IMR-90 (cell line): Measurements from ENCODE around the gene NT5C3A. TPM values are rescaled to one million over a fixed set of nuclear protein-coding genes. Genes with fewer than 3 reads are reported as not detected.

Source experiments
- ATAC-seq: fragments of 200-7000 bp; cut with Tn5 transposase; 2 replicates; pipeline ENCODE4 v1.9.1; 2020; ENCODE audit warnings: low read depth, mild to moderate bottlenecking, moderate library complexity
- BruUV-seq: library from RNA; stranded (reverse); fragments of 400-500 nt; replicated peaks from 2 replicates; lab custom pipeline; 2021; lab: Mats Ljungman, UMichigan
- CTCF ChIA-PET: fragments of 300-600 bp; formaldehyde crosslinking; extraction: SDS; loops from one replicate; lab custom pipeline; 2021; ENCODE audit warnings: antibody characterized with exemption; lab: Yijun Ruan, JAX
- POLR2A ChIA-PET: fragments of 300-600 bp; sonication (Branson Sonifier 250); formaldehyde crosslinking; loops from one replicate; lab custom pipeline; 2022; ENCODE audit warnings: antibody characterized with exemption; ENCODE audit not compliant: unreplicated experiment; lab: Charles Lee
- DNase-seq: peaks from one replicate; pipeline ENCODE4 v3.0.0; 2013
- H2AFZ ChIP-seq: replicated peaks from 2 replicates; pipeline ENCODE3; 2013; ENCODE audit warnings: low read length, mild to moderate bottlenecking; ENCODE audit not compliant: poor library complexity
- H2AK5ac ChIP-seq: 2 replicates; pipeline ENCODE4 v1.6.1; 2013; ENCODE audit warnings: low read depth, low read length, inconsistent platforms
- H2AK9ac ChIP-seq: replicated peaks from 2 replicates; pipeline ENCODE3; 2013; ENCODE audit warnings: mild to moderate bottlenecking, low read depth, low read length, moderate library complexity; ENCODE audit not compliant: poor library complexity
- H2BK120ac ChIP-seq: 2 replicates; pipeline ENCODE4 v1.6.1; 2013; ENCODE audit warnings: low read depth, low read length, inconsistent platforms
- H2BK15ac ChIP-seq: 3 replicates; pipeline ENCODE4 v1.6.1; 2013; ENCODE audit warnings: low read depth, low read length, inconsistent platforms
- H2BK20ac ChIP-seq: 2 replicates; pipeline ENCODE4 v1.6.1; 2013; ENCODE audit warnings: low read depth, mild to moderate bottlenecking, inconsistent platforms, low read length, moderate library complexity
- H2BK5ac ChIP-seq: 2 replicates; pipeline ENCODE4 v1.6.1; 2013; ENCODE audit warnings: mild to moderate bottlenecking, low read depth, low read length, inconsistent platforms; ENCODE audit not compliant: poor library complexity, severe bottlenecking
- H3K14ac ChIP-seq: replicated peaks from 2 replicates; pipeline ENCODE4 v1.6.1; 2013; ENCODE audit warnings: low read depth, low read length, inconsistent platforms
- H3K18ac ChIP-seq: 2 replicates; pipeline ENCODE4 v1.6.1; 2013; ENCODE audit warnings: low read depth, low read length, control low read depth
- H3K23ac ChIP-seq: 2 replicates; pipeline ENCODE4 v1.6.1; 2013; ENCODE audit warnings: low read depth, low read length, inconsistent platforms
- H3K27ac ChIP-seq: 2 replicates; pipeline ENCODE4 v1.5.1; 2013; ENCODE audit warnings: mild to moderate bottlenecking, control low read depth, low read length; ENCODE audit not compliant: insufficient read depth
- H3K27me3 ChIP-seq: 2 replicates; pipeline ENCODE4 v1.6.1; 2013; ENCODE audit warnings: low read length; ENCODE audit not compliant: control insufficient read depth, insufficient read depth
- H3K36me3 ChIP-seq: 2 replicates; pipeline ENCODE4 v1.6.1; 2013; ENCODE audit warnings: low read length, mixed read lengths; ENCODE audit not compliant: control insufficient read depth, insufficient read depth
- H3K4ac ChIP-seq: 2 replicates; pipeline ENCODE4 v1.6.1; 2013; ENCODE audit warnings: low read depth, low read length, inconsistent platforms
- H3K4me1 ChIP-seq: 2 replicates; pipeline ENCODE4 v1.6.1; 2013; ENCODE audit warnings: low read length, mixed read lengths; ENCODE audit not compliant: control insufficient read depth, insufficient read depth
- H3K4me2 ChIP-seq: 2 replicates; pipeline ENCODE4 v1.6.1; 2013; ENCODE audit warnings: low read depth, mild to moderate bottlenecking, control low read depth, low read length, moderate library complexity
- H3K4me3 ChIP-seq: 2 replicates; pipeline ENCODE4 v1.5.1; 2013; ENCODE audit warnings: low read depth, mild to moderate bottlenecking, control low read depth, low read length, moderate library complexity; ENCODE audit not compliant: insufficient read depth
- H3K56ac ChIP-seq: 2 replicates; pipeline ENCODE4 v1.6.1; 2013; ENCODE audit warnings: low read length, inconsistent platforms; ENCODE audit not compliant: insufficient read depth; ENCODE audit errors: extremely low read depth
- H3K79me1 ChIP-seq, 2 experiments: 2 replicates each; pipeline ENCODE4 v1.6.1; 2013; ENCODE audit warnings: low read length in 2 of 2, inconsistent platforms in 1 of 2, low read depth in 1 of 2
- H3K9ac ChIP-seq: 2 replicates; pipeline ENCODE4 v1.6.1; 2013; ENCODE audit warnings: low read depth, low read length, control low read depth
- H3K9me1 ChIP-seq: 2 replicates; pipeline ENCODE4 v1.6.1; 2013; ENCODE audit warnings: low read length, inconsistent platforms; ENCODE audit not compliant: insufficient read depth
- H3K9me3 ChIP-seq: 2 replicates; pipeline ENCODE4 v1.6.1; 2013; ENCODE audit warnings: low read length; ENCODE audit not compliant: control insufficient read depth, insufficient read depth
- H4K20me1 ChIP-seq: 2 replicates; pipeline ENCODE4 v1.6.1; 2013; ENCODE audit warnings: low read length, inconsistent platforms; ENCODE audit not compliant: insufficient read depth
- H4K5ac ChIP-seq: 2 replicates; pipeline ENCODE4 v1.6.1; 2013; ENCODE audit warnings: mild to moderate bottlenecking, low read depth, low read length, control low read depth
- H4K8ac ChIP-seq, 2 experiments: 2 replicates each; pipeline ENCODE4 v1.6.1; 2013; ENCODE audit warnings: low read depth in 2 of 2, low read length in 2 of 2, control low read depth in 1 of 2, inconsistent platforms in 1 of 2
- H4K91ac ChIP-seq: 2 replicates; pipeline ENCODE4 v1.6.1; 2013; ENCODE audit warnings: low read depth, low read length, inconsistent platforms; ENCODE audit not compliant: insufficient read depth
- BHLHE40 ChIP-seq: fragments of 150-350 bp; IDR thresholded peaks from 2 replicates; pipeline ENCODE4 v1.6.1; 2016; ENCODE audit warnings: mild to moderate bottlenecking, low read depth, low read length
- MAFK ChIP-seq: IDR thresholded peaks from 2 replicates; pipeline ENCODE4 v1.6.1; 2012; ENCODE audit warnings: low read depth, low read length, improper control_type of control experiment
- MXI1 ChIP-seq: IDR thresholded peaks from 2 replicates; pipeline ENCODE4 v1.6.1; 2012; ENCODE audit warnings: low read depth, mild to moderate bottlenecking, low read length, moderate library complexity, borderline replicate concordance
- NFE2L2 ChIP-seq: fragments of 150-350 bp; IDR thresholded peaks from 2 replicates; pipeline ENCODE4 v1.6.1; 2016; ENCODE audit warnings: low read depth, mild to moderate bottlenecking, low read length
- POLR2A ChIP-seq: IDR thresholded peaks from 2 replicates; pipeline ENCODE4 v1.6.1; 2012; ENCODE audit warnings: mild to moderate bottlenecking, low read depth, low read length
- RAD21 ChIP-seq: IDR thresholded peaks from 2 replicates; pipeline ENCODE4 v1.6.1; 2012; ENCODE audit warnings: low read length, improper control_type of control experiment
- RCOR1 ChIP-seq: IDR thresholded peaks from 2 replicates; pipeline ENCODE4 v1.6.1; 2012; ENCODE audit warnings: mild to moderate bottlenecking, low read length, improper control_type of control experiment; ENCODE audit not compliant: insufficient replicate concordance
- USF2 ChIP-seq: fragments of 150-350 bp; IDR thresholded peaks from 2 replicates; pipeline ENCODE4 v1.6.1; 2017; ENCODE audit warnings: mild to moderate bottlenecking, antibody characterized with exemption, low read length, low read depth
- WGBS, 2 experiments: methylation state at CpG; one replicate each; pipeline versions ENCODE4 v1.1.5 to v1.1.7; 2013; ENCODE audit warnings: missing lambda C conversion rate in 2 of 2; ENCODE audit not compliant: insufficient read length in 1 of 2; ENCODE audit errors: extremely low coverage in 2 of 2; 5-methylcytosine and 5-hydroxymethylcytosine counted together
- dilution Hi-C: fragments of 300-500 bp; cut with HindIII; formaldehyde crosslinking; loops from one replicate; pipeline ENCODE4 v1.14.3; 2018; ENCODE audit warnings: low sequenced_read_pairs; ENCODE audit not compliant: unreplicated experiment
- in situ Hi-C: fragments of 300-500 bp; cut with MboI; formaldehyde crosslinking; loops from 3 replicates; pipeline ENCODE4 v1.14.3; 2019; ENCODE audit warnings: low sequenced_read_pairs, inconsistent platforms, mixed read lengths
- intact Hi-C: fragments of 100-400 bp; cut with micrococcal nuclease; formaldehyde crosslinking; loops from 2 replicates; pipeline ENCODE4 v1.10.0; 2022
- polyA plus RNA-seq, 3 experiments: library from polyadenylated mRNA; depleted of rRNA; stranded (reverse); fragments of >200 nt; gene quantifications; 2 replicates each; pipeline ENCODE4 v1.2.3, GENCODE V29; 2012; ENCODE audit warnings: low replicate concordance in 1 of 3
- total RNA-seq: library from RNA; depleted of rRNA; stranded (reverse); fragments of >200 nt; gene quantifications from 2 replicates; pipeline ENCODE4 v1.2.3, GENCODE V29; 2012

NT5C3A gene
- total and polyA plus RNA-seq, 2 of the 4 experiments (the other 2 are of a cell fraction) = 11.3 to 12.2 TPM

GRCh38 chr7:33072471-33072870 lies 9.9 kb upstream of the NT5C3A start:
- no peak overlapping the region; the same call in 1 of the 2 replicates for H3K23ac ChIP-seq
- dilution Hi-C loops = no loop called here
- no peaks in the 10 kb centered on the region for H4K20me1 ChIP-seq
- H4K5ac ChIP-seq = peak overlapping the region; percentile 22; the same call in 1 of the 2 replicates
- peak overlapping the region; percentile 54; the same call in 1 of the 2 replicates for H3K4me2 ChIP-seq
- no peak overlapping the region for H3K4me3 ChIP-seq
- in situ Hi-C loops = no loop called here
- 0 out of 2 replicates have a peak overlapping the region, but pooled peaks have one; percentile 54 for H4K91ac ChIP-seq
- no peaks in the 10 kb centered on the region for H3K27me3 ChIP-seq
- no TSS peak for BruUV-seq
- ATAC-seq (peak; percentile 91), DNase-seq (peak; percentile 78)
- H3K36me3 ChIP-seq = no peaks in the 10 kb centered on the region
- H2BK15ac ChIP-seq = peak overlapping the region; percentile 81; the same call in 2 of the 3 replicates
- CTCF ChIA-PET = no interaction called here
- peaks cover 8% of the 10 kb centered on the region for H3K4me1 ChIP-seq
- no peak overlapping the region for H2AK5ac ChIP-seq
- POLR2A ChIA-PET = interaction anchor here (0.6 kb wide), 1 partner anchor 10 kb away, joined by 3 read pairs; the partner anchor contains the start of gene NT5C3A
- H3K18ac ChIP-seq = peak overlapping the region; percentile 20; the same call in 1 of the 2 replicates
- H3K9me3 ChIP-seq = peaks cover 7% of the 10 kb centered on the region; the same call in 1 of the 2 replicates
- H4K8ac ChIP-seq = peak overlapping the region; percentile 9 to 78; a peak in 2 of 4 replicates
- WGBS, 2 experiments = 0% methylated on average over 2 of the region's 2 CpGs; no CpG with 5 or more reads in 1 of the 2 experiments
- H2AK9ac ChIP-seq = no peak overlapping the region
- no peak overlapping the region for H2AFZ ChIP-seq
- TF ChIP-seq BHLHE40 (no peak), NFE2L2 (no peak), RAD21 (no peak), USF2 (peak; percentile 38; the same call in 1 of the 2 replicates), MAFK (no peak), RCOR1 (no peak), MXI1 (no peak), POLR2A (no peak)
- peak overlapping the region; percentile 81; the same call in 1 of the 2 replicates for H3K4ac ChIP-seq
- 0 out of 2 replicates have a peak overlapping the region, but pooled peaks have one; percentile 41 for H3K56ac ChIP-seq
- H2BK20ac ChIP-seq = peak overlapping the region; percentile 88; the same call in 1 of the 2 replicates
- peak overlapping the region; percentile 43 for H2BK5ac ChIP-seq
- H3K14ac ChIP-seq = peak overlapping the region; percentile 78; the same call in 1 of the 2 replicates
- H2BK120ac ChIP-seq = peak overlapping the region; percentile 86
- H3K9me1 ChIP-seq = peaks cover 6% of the 10 kb centered on the region; the same call in 1 of the 2 replicates
- intact Hi-C loops = no loop called here
- no peak overlapping the region for H3K27ac ChIP-seq
- no peak overlapping the region for H3K9ac ChIP-seq
- no peaks in the 10 kb centered on the region for H3K79me1 ChIP-seq
